GM12878 (cell line): ENCODE data around the gene PDX1.

Experiments
- ATF3 ChIP-seq: IDR thresholded peaks from 2 replicates; pipeline ENCODE4 v1.6.1; 2011; ENCODE audit warnings: low read depth, mild to moderate bottlenecking, low read length, moderate library complexity, borderline replicate concordance; ENCODE audit errors: extremely low read depth
- EP300 ChIP-seq, 2 experiments: fragments of 150-350 bp in 1 of 2; IDR thresholded peaks; 2 replicates each; pipeline ENCODE4 v1.6.1; 2011 to 2012; ENCODE audit warnings: low read depth in 2 of 2, low read length in 2 of 2, borderline replicate concordance in 1 of 2, improper control_type of control experiment in 1 of 2, inconsistent platforms in 1 of 2; ENCODE audit not compliant: control insufficient read depth in 1 of 2
- PML ChIP-seq: IDR thresholded peaks from 2 replicates; pipeline ENCODE4 v1.6.1; 2012; ENCODE audit warnings: low read length, inconsistent platforms
- POLR2A ChIP-seq: IDR thresholded peaks from 2 replicates; pipeline ENCODE4 v1.6.1; 2011; ENCODE audit warnings: low read depth, mild to moderate bottlenecking, low read length
- POLR2AphosphoS5 ChIP-seq: IDR thresholded peaks from 2 replicates; pipeline ENCODE4 v1.6.1; 2011; ENCODE audit warnings: mild to moderate bottlenecking, low read length, inconsistent platforms
- SIN3A ChIP-seq: IDR thresholded peaks from 2 replicates; pipeline ENCODE4 v1.6.1; 2012; ENCODE audit warnings: low read depth, low read length, improper control_type of control experiment
- USF1 ChIP-seq: IDR thresholded peaks from 2 replicates; pipeline ENCODE4 v1.6.1; 2011; ENCODE audit warnings: borderline replicate concordance, low read depth, mild to moderate bottlenecking, moderate library complexity, mixed read lengths, low read length; ENCODE audit not compliant: insufficient read depth; ENCODE audit errors: extremely low read length
- ZNF274 ChIP-seq: IDR thresholded peaks from one replicate; pipeline ENCODE4 v1.8.0; 2011; ENCODE audit not compliant: insufficient read length, insufficient read depth
- TF ChIP-seq, protein P1 (sequence below): IDR thresholded peaks from 2 replicates; pipeline ENCODE4 v1.6.1; 2012; ENCODE audit warnings: mild to moderate bottlenecking, low read depth, low read length
- TF ChIP-seq, protein P2 (sequence below), 3 experiments: IDR thresholded peaks in 2 of 3; conservative IDR thresholded peaks in 1 of 3; 2 replicates each; pipeline ENCODE4 v1.5.1; 2011; ENCODE audit warnings: low read depth in 3 of 3, low read length in 3 of 3, mild to moderate bottlenecking in 3 of 3, control low read depth in 2 of 3, moderate library complexity in 2 of 3, inconsistent platforms in 1 of 3, mixed read lengths in 1 of 3; ENCODE audit not compliant: control insufficient read depth in 2 of 3, insufficient read depth in 1 of 3; ENCODE audit errors: extremely low read depth in 1 of 3

GRCh38 chr13:27968316-27969081 lies 48.7 kb downstream of the PDX1 start:
- no peak for TF ChIP-seq POLR2AphosphoS5
- no peak for TF ChIP-seq ZNF274
- no peak for TF ChIP-seq EP300 (IDR thresholded peaks at IDR 0.05; ENCODE audit: borderline replicate concordance in 1 of 2, control insufficient read depth in 1 of 2, low read depth in 2 of 2, low read length in 2 of 2)
- TF ChIP-seq, protein P1, sequence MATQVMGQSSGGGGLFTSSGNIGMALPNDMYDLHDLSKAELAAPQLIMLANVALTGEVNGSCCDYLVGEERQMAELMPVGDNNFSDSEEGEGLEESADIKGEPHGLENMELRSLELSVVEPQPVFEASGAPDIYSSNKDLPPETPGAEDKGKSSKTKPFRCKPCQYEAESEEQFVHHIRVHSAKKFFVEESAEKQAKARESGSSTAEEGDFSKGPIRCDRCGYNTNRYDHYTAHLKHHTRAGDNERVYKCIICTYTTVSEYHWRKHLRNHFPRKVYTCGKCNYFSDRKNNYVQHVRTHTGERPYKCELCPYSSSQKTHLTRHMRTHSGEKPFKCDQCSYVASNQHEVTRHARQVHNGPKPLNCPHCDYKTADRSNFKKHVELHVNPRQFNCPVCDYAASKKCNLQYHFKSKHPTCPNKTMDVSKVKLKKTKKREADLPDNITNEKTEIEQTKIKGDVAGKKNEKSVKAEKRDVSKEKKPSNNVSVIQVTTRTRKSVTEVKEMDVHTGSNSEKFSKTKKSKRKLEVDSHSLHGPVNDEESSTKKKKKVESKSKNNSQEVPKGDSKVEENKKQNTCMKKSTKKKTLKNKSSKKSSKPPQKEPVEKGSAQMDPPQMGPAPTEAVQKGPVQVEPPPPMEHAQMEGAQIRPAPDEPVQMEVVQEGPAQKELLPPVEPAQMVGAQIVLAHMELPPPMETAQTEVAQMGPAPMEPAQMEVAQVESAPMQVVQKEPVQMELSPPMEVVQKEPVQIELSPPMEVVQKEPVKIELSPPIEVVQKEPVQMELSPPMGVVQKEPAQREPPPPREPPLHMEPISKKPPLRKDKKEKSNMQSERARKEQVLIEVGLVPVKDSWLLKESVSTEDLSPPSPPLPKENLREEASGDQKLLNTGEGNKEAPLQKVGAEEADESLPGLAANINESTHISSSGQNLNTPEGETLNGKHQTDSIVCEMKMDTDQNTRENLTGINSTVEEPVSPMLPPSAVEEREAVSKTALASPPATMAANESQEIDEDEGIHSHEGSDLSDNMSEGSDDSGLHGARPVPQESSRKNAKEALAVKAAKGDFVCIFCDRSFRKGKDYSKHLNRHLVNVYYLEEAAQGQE = no peak
- TF ChIP-seq, protein P2, sequence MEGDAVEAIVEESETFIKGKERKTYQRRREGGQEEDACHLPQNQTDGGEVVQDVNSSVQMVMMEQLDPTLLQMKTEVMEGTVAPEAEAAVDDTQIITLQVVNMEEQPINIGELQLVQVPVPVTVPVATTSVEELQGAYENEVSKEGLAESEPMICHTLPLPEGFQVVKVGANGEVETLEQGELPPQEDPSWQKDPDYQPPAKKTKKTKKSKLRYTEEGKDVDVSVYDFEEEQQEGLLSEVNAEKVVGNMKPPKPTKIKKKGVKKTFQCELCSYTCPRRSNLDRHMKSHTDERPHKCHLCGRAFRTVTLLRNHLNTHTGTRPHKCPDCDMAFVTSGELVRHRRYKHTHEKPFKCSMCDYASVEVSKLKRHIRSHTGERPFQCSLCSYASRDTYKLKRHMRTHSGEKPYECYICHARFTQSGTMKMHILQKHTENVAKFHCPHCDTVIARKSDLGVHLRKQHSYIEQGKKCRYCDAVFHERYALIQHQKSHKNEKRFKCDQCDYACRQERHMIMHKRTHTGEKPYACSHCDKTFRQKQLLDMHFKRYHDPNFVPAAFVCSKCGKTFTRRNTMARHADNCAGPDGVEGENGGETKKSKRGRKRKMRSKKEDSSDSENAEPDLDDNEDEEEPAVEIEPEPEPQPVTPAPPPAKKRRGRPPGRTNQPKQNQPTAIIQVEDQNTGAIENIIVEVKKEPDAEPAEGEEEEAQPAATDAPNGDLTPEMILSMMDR (IDR thresholded peaks at IDR 0.05 in 2 of 3, conservative IDR thresholded peaks at IDR 0.05 in 1 of 3; ENCODE audit: control insufficient read depth in 2 of 3, extremely low read depth in 1 of 3, insufficient read depth in 1 of 3, low read depth in 3 of 3, low read length in 3 of 3) = no peak
- TF ChIP-seq POLR2A = no peak
- TF ChIP-seq SIN3A = no peak
- TF ChIP-seq PML = no peak
- TF ChIP-seq ATF3 = no peak
- no peak for TF ChIP-seq USF1
